Measurements from ENCODE around the gene NDUFA8.

NDUFA8 gene

GRCh38 chr9:122172131-122172530 is 12.6 kb upstream of the NDUFA8 start:
- H3K27ac ChIP-seq = no peak overlapping the region
- no peaks in the 10 kb centered on the region for H3K9me3 ChIP-seq
- intact Hi-C loops (cut with DNase I; ENCODE audit: low total_unique reads) = no loop called here
- no peaks in the 10 kb centered on the region for H3K4me1 ChIP-seq
- TF ChIP-seq, protein P1, sequence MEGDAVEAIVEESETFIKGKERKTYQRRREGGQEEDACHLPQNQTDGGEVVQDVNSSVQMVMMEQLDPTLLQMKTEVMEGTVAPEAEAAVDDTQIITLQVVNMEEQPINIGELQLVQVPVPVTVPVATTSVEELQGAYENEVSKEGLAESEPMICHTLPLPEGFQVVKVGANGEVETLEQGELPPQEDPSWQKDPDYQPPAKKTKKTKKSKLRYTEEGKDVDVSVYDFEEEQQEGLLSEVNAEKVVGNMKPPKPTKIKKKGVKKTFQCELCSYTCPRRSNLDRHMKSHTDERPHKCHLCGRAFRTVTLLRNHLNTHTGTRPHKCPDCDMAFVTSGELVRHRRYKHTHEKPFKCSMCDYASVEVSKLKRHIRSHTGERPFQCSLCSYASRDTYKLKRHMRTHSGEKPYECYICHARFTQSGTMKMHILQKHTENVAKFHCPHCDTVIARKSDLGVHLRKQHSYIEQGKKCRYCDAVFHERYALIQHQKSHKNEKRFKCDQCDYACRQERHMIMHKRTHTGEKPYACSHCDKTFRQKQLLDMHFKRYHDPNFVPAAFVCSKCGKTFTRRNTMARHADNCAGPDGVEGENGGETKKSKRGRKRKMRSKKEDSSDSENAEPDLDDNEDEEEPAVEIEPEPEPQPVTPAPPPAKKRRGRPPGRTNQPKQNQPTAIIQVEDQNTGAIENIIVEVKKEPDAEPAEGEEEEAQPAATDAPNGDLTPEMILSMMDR (IDR thresholded peaks at IDR 0.05) = no peak
- peaks cover 0 to 43% of the 10 kb centered on the region in 2 donors for H3K27me3 ChIP-seq
- DNase-seq = no peak
- H3K36me3 ChIP-seq = no peaks in the 10 kb centered on the region
- no peak overlapping the region for H3K4me3 ChIP-seq

DNA sequence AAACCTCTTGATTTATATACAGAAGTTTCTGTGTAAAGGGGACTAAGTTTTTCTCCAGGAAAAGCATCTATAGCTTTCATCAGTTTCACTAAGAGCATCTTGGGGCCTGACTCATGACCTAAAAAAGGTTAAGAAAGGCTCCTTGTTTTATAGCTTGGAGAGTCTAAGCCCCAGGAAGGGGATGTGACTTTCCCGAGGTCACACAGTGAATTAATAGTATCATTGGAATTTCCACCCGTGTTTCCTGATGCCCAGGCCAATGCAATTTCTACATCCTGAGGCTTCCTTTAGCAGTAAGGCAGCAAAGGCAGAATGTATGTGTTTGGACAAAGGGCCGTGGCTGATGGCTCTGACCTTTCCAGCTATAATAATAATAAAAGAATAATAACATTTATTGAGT is 8.8 kb upstream of the NDUFA8 start:
- Histone ChIP-seq H3K27me3 (peaks cover 0 to 21% of the 10 kb centered on the region in 2 donors), H3K9me3 (no peaks in the 10 kb centered on the region), H3K27ac (no peak overlapping the region), H3K4me3 (no peak overlapping the region), H3K36me3 (no peaks in the 10 kb centered on the region), H3K4me1 (no peaks in the 10 kb centered on the region)
- intact Hi-C loops (cut with DNase I; ENCODE audit: low total_unique reads) = no loop called here
- TF ChIP-seq, protein P1 (IDR thresholded peaks at IDR 0.05) = no peak
- DNase-seq = no peak

DNA sequence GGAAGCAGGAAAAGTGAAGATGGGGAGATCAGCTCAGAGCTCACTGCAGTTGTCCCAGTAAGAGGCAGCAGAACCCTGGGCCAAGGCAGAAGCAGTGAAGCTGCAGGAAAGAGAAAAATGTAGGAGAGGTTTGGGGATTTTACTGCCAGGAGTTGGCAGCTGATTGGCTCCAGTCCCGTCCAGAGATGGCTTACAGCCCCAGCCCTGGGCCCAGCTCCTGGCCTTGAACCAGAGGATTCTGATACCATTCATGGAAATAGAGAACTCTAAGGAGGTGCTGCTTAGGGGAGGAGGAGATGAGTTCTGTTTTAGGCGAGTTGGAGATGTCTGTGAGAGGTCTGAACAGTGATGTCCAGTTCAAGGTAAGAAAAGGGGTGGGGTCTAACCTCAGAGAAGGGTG is 4.7 kb upstream of the NDUFA8 start:
- H3K4me3 ChIP-seq = no peak overlapping the region
- TF ChIP-seq, protein P1 (IDR thresholded peaks at IDR 0.05) = no peak
- no peak for DNase-seq
- H3K27ac ChIP-seq = no peak overlapping the region
- H3K27me3 ChIP-seq = peaks cover 0 to 3% of the 10 kb centered on the region in 2 donors
- no peaks in the 10 kb centered on the region for H3K9me3 ChIP-seq
- no peaks in the 10 kb centered on the region for H3K36me3 ChIP-seq
- intact Hi-C loops (cut with DNase I; ENCODE audit: low total_unique reads) = no loop called here
- H3K4me1 ChIP-seq = peaks cover 0 to 3% (median 0%) of the 10 kb centered on the region in 4 donors

DNA sequence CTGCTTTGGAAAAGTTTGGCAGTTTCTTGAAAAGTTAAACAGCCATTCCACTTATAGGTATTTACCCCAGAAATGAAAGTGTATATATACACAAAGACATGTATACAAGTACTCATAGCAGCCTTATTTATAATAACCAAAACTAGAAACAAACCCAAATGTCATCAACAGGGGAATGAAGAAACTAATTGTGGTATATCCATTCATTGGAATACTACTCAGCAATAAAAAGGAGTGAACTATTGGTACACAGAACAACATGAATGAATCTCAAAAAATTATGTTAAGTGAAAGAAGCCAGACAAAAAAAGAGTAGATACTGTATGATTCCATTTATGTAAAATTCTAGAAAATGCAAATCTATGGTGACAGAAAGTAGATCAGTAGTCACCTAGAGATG is 2.8 kb upstream of the NDUFA8 start:
- Histone ChIP-seq H3K4me1 (peaks cover 0 to 17% (median 6%) of the 10 kb centered on the region in 4 donors), H3K9me3 (no peaks in the 10 kb centered on the region), H3K27ac (no peak overlapping the region), H3K36me3 (no peaks in the 10 kb centered on the region), H3K4me3 (no peak overlapping the region), H3K27me3 (peaks cover 0 to under 1% of the 10 kb centered on the region in 2 donors)
- DNase-seq = no peak
- TF ChIP-seq, protein P1 (IDR thresholded peaks at IDR 0.05) = no peak
- intact Hi-C loops (cut with DNase I; ENCODE audit: low total_unique reads) = no loop called here

DNA sequence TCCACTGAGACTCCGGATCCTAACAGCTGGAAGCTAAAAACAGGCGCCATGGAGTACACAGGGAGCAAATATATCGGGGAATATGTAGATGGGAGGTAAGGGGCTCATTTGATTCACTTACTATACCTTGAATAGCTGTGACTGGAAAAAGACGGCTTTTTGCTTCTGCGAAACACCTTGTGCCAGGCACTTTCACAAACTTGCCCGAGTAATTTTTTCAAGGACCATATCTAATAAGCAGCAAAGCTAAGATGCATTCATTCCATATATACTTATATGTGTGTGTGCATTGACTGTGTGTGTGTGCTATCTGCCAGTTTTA is 307 bp upstream of the NDUFA8 start:
- Histone ChIP-seq H3K27ac (peak overlapping the region; percentile 83 to 85), H3K27me3 (no peaks in the 10 kb centered on the region), H3K9me3 (no peaks in the 10 kb centered on the region), H3K4me3 (peak overlapping the region; percentile 95 to 96), H3K4me1 (peaks cover 0 to 25% (median 8%) of the 10 kb centered on the region in 4 donors), H3K36me3 (no peaks in the 10 kb centered on the region)
- intact Hi-C loops (cut with DNase I; ENCODE audit: low total_unique reads) = no loop called here
- TF ChIP-seq, protein P1 (IDR thresholded peaks at IDR 0.05) = no peak
- no peak for DNase-seq

- DNase-seq = no peak
- TF ChIP-seq, protein P1 (IDR thresholded peaks at IDR 0.05) = peak in 1 of 2 experiments; percentile 7
- peaks cover 0 to 25% (median 8%) of the 10 kb centered on the region in 4 donors for H3K4me1 ChIP-seq
- no peak overlapping the region for H3K27ac ChIP-seq
- no peaks in the 10 kb centered on the region for H3K36me3 ChIP-seq
- no peaks in the 10 kb centered on the region for H3K9me3 ChIP-seq
- intact Hi-C loops (cut with DNase I; ENCODE audit: low total_unique reads) = no loop called here
- H3K4me3 ChIP-seq = no peak overlapping the region
- no peaks in the 10 kb centered on the region for H3K27me3 ChIP-seq
Measured at GRCh38 chr9:122158202-122158601, 1.4 kb downstream of the NDUFA8 start.

Data from tibial artery (tissue), 4 donors.